ENCODE measurements around the gene CUL3.
"Not testable (repeated sequence)": the region's sequence is repeated elsewhere in the genome, so short reads cannot be mapped to it uniquely, and the experiment has no call there.

DNA sequence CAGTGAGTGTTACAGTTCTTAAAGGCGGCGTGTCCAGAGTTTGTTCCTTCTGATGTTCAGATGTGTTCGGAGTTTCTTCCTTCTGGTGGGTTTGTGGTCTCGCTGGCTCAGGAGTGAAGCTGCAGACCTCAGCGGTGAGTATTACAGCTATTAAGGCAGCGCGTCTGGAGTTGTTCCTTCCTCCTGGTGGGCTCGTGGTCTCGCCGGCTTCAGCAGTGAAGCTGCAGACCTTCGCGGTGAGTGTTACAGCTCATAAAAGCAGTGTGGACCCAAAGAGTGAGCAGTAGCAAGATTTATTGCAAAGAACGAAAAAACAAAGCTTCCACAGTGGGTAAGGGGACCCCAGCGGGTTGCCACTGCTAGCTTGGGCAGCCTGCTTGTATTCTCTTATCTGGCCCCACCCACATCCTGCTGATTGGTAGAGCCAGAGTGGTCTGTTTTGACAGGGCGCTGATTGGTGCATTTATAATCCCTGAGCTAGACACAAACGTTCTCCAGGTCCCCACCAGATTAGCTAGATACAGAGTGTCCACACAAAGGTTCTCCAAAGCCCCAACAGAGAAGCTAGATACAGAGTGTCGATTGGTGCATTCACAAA lies 17.7 kb upstream of the CUL3 start:
- TF ChIP-seq, protein P1, sequence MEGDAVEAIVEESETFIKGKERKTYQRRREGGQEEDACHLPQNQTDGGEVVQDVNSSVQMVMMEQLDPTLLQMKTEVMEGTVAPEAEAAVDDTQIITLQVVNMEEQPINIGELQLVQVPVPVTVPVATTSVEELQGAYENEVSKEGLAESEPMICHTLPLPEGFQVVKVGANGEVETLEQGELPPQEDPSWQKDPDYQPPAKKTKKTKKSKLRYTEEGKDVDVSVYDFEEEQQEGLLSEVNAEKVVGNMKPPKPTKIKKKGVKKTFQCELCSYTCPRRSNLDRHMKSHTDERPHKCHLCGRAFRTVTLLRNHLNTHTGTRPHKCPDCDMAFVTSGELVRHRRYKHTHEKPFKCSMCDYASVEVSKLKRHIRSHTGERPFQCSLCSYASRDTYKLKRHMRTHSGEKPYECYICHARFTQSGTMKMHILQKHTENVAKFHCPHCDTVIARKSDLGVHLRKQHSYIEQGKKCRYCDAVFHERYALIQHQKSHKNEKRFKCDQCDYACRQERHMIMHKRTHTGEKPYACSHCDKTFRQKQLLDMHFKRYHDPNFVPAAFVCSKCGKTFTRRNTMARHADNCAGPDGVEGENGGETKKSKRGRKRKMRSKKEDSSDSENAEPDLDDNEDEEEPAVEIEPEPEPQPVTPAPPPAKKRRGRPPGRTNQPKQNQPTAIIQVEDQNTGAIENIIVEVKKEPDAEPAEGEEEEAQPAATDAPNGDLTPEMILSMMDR (IDR thresholded peaks at IDR 0.05): not testable (repeated sequence)
- not testable (repeated sequence) for TF ChIP-seq POLR2AphosphoS5 (IDR thresholded peaks at IDR 0.05; ENCODE audit: low read depth, low read length)
